ENCODE results near the gene ACP6. TPM values are rescaled to one million over a fixed set of nuclear protein-coding genes. Genes with fewer than 3 reads are reported as not detected.

The ACP6 gene
- total RNA-seq, 3 donors from 2014 or later = 20.8 to 22.6 (median 22.3) TPM

- ATAC-seq = no peak
- TF ChIP-seq, protein P1, sequence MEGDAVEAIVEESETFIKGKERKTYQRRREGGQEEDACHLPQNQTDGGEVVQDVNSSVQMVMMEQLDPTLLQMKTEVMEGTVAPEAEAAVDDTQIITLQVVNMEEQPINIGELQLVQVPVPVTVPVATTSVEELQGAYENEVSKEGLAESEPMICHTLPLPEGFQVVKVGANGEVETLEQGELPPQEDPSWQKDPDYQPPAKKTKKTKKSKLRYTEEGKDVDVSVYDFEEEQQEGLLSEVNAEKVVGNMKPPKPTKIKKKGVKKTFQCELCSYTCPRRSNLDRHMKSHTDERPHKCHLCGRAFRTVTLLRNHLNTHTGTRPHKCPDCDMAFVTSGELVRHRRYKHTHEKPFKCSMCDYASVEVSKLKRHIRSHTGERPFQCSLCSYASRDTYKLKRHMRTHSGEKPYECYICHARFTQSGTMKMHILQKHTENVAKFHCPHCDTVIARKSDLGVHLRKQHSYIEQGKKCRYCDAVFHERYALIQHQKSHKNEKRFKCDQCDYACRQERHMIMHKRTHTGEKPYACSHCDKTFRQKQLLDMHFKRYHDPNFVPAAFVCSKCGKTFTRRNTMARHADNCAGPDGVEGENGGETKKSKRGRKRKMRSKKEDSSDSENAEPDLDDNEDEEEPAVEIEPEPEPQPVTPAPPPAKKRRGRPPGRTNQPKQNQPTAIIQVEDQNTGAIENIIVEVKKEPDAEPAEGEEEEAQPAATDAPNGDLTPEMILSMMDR (IDR thresholded peaks at IDR 0.05) = no peak
- Histone ChIP-seq H3K4me1 (ENCODE audit: low read depth) (no peaks in the 10 kb centered on the region), H3K9me3 (no peaks in the 10 kb centered on the region), H3K36me3 (ENCODE audit: low read depth) (no peaks in the 10 kb centered on the region), H3K4me3 (peak overlapping the region; percentile 57)
- no peak for DNase-seq
- intact Hi-C loops (cut with DNase I, micrococcal nuclease) = no loop called here
These were observed 69.9 kb downstream of the ACP6 start for GRCh38 chr1:147600119-147601111.

GRCh38 chr1:147599362-147600118, 70.8 kb downstream of the ACP6 start:
- ATAC-seq (peak; percentile 94), DNase-seq (peak; percentile 98 to 99 (median 99))
- Histone ChIP-seq H3K9me3 (no peaks in the 10 kb centered on the region), H3K4me3 (peak overlapping the region; percentile 57), H3K4me1 (ENCODE audit: low read depth) (no peaks in the 10 kb centered on the region), H3K36me3 (ENCODE audit: low read depth) (no peaks in the 10 kb centered on the region)
- intact Hi-C loops (cut with DNase I, micrococcal nuclease) = loop anchor here in 1 of 2 donors (10.0 kb wide), 1 partner anchor 55 kb away; the partner anchor contains the start of gene BCL9
- TF ChIP-seq, protein P1 (IDR thresholded peaks at IDR 0.05) = no peak

DNA sequence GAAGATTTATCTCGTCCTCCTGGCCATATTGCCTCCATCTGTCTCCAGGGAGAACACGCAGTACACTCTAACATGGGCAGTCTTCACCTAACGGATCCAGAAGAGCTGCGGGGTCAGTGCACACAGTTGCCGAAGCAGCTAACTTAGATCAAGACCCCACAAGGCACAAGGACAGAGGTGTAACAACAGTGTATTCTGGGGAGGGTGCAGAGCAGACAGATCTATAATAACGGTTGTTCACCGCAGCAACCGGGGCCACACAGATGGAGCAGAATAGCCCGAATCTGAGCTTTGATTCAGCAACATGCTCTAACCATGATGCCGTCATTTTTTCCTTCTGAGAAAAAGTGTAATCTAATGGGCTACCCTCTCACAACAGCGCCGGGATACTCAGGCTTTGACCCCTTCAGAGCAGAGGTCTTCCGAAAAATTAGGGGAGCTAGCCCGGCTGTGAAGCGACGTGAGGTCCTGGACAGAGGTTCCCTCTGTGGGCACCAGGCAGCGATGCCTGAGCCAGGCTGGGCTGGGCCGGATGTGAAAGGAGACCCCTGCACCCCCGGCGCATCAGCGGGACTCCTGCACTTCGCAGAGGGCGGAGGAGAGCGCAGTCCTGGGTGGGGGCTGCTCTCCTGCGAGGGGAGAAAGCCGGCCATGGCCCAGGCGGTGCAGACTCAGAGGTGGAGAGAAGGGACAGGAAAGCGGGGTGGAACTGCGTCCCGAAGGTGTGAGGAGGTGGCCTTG, 71.5 kb downstream of the ACP6 start:
- intact Hi-C loops (cut with DNase I, micrococcal nuclease) = loop anchor here in 1 of 2 donors (10.0 kb wide), 1 partner anchor 54 kb away; the partner anchor contains the start of gene BCL9
- no peaks in the 10 kb centered on the region for H3K4me1 ChIP-seq (ENCODE audit: low read depth)
- TF ChIP-seq, protein P1 (IDR thresholded peaks at IDR 0.05) = no peak
- H3K36me3 ChIP-seq (ENCODE audit: low read depth) = no peaks in the 10 kb centered on the region
- H3K4me3 ChIP-seq = peak overlapping the region; percentile 57
- ATAC-seq = peak; percentile 19
- H3K9me3 ChIP-seq = no peaks in the 10 kb centered on the region
- DNase-seq = peak in 2 of 3 donors; percentile 76 to 79

DNA sequence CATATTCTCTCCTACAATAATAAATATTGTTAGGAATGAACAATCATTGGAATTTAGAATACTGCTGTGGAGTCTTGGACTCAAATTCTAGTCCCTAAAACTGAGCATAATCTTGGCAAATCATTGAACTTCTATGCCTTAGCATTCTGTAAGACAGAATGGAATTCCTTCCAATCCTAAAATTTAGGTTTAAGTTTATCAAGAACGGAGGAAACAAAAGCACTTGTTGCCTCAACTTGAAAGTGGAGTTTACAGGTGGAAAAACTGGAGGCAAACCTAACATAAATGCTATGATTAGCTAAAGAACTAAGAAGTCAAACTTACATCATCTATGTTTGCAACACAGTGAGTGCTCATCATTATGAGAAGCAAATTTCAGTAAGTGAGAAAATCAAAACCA, 73.3 kb downstream of the ACP6 start:
- no peaks in the 10 kb centered on the region for H3K4me1 ChIP-seq (ENCODE audit: low read depth)
- ATAC-seq (no peak), DNase-seq (no peak)
- H3K4me3 ChIP-seq = no peak overlapping the region
- no peaks in the 10 kb centered on the region for H3K36me3 ChIP-seq (ENCODE audit: low read depth)
- TF ChIP-seq, protein P1 (IDR thresholded peaks at IDR 0.05) = no peak
- intact Hi-C loops (cut with DNase I, micrococcal nuclease) = loop anchor here in 1 of 2 donors (10.0 kb wide), 1 partner anchor 52 kb away; the partner anchor contains the start of gene BCL9
- H3K9me3 ChIP-seq = no peaks in the 10 kb centered on the region

Other genes with a start within 250 kb of the ACP6 start
- gene BCL9, start 129.0 kb downstream of the ACP6 start, total RNA-seq = 10 to 100 TPM; 17.2 to 24.9 (median 18.6) TPM
- 1 to 10 TPM; 1.3 to 7.7 (median 3.0) TPM for gene GJA5, start 90.1 kb upstream of the ACP6 start, total RNA-seq
- gene GJA8, start 232.3 kb upstream of the ACP6 start, total RNA-seq = not detected

All from mucosa of descending colon (tissue), 3 donors.